Ovary (tissue), 9 donors: Measurements from ENCODE around the gene FRMD5. TPM values are rescaled to one million over a fixed set of nuclear protein-coding genes. Genes with fewer than 3 reads are reported as not detected.

Source experiments
- DNase-seq, 5 donors: peaks; one replicate each; pipeline ENCODE4 v3.0.0-alpha.2; 2019 to 2020
- H3K27ac ChIP-seq, 2 donors: fragments of 200-600 bp; one replicate each; pipeline versions ENCODE4 v1.5.1 to v1.8.0; 2019 to 2022
- H3K27me3 ChIP-seq: fragments of 200-600 bp; one replicate; pipeline ENCODE4 v1.8.0; 2022
- H3K36me3 ChIP-seq: fragments of 200-600 bp; sonication (generic); one replicate; pipeline ENCODE4 v1.5.1; 2019
- H3K4me1 ChIP-seq: one replicate; pipeline ENCODE4 v1.8.1; 2013; ENCODE audit warnings: mild to moderate bottlenecking, moderate library complexity; ENCODE audit not compliant: insufficient read depth
- H3K4me3 ChIP-seq: fragments of 200-600 bp; sonication (generic); one replicate; pipeline ENCODE4 v1.5.1; 2017
- H3K9me3 ChIP-seq, 2 donors: fragments of 200-600 bp in 1 of 2; sonication (generic) in 1 of 2; one replicate each; pipeline versions ENCODE4 v1.5.1 to v1.8.1; 2013 to 2019; ENCODE audit warnings: mild to moderate bottlenecking in 1 of 2, moderate library complexity in 1 of 2
- EP300 ChIP-seq: sonication (generic); formaldehyde crosslinking; IDR thresholded peaks from one replicate; pipeline ENCODE4 v1.6.1; 2017; ENCODE audit warnings: antibody characterized with exemption
- POLR2A ChIP-seq: fragments of 450-650 bp; IDR thresholded peaks from one replicate; pipeline ENCODE4 v1.6.1; 2017; ENCODE audit warnings: antibody characterized with exemption, mild to moderate bottlenecking, moderate library complexity
- WGBS, 3 donors: extraction: QIAGEN DNeasy Blood & Tissue Kit in 1 of 3; methylation state at CpG; one replicate each; pipeline versions ENCODE4 v1.1.5 to v1.1.7; 2013 to 2017; 5-methylcytosine and 5-hydroxymethylcytosine counted together
- intact Hi-C, 4 donors: fragments of 100-400 bp; cut with DNase I; formaldehyde crosslinking; loops; one replicate each; pipeline versions ENCODE4 v1.11.0 to v1.15.1; 2022 to 2023
- polyA plus RNA-seq, 2 donors: library from polyadenylated mRNA; stranded (reverse); fragments of 200-250 nt in 1 of 2; fragments of 350-450 nt in 1 of 2; fragmentation: Illumina TruSeq in 1 of 2; extraction: RNeasy Lipid Tissue Mini Kit (QIAGEN cat#74804) in 1 of 2; gene quantifications; one replicate each; pipeline ENCODE4 v1.2.3, GENCODE V29; 2013 to 2014
- total RNA-seq, 7 donors: library from RNA; depleted of rRNA in 2 of 7; stranded (reverse); fragments of >200 nt in 2 of 7; fragmentation: NEBNext Ultra II Directional in 3 of 7; extraction: Animal tissue kit (Norgen Biotek cat#: 25700) in 3 of 7; gene quantifications; one replicate each; pipeline versions ENCODE4 v1.1.0 to v1.2.4, GENCODE V29; 2016 to 2023
- TF ChIP-seq, protein P1 (sequence below), 3 donors: fragments of 450-650 bp in 2 of 3; fragments of 200-600 bp in 1 of 3; IDR thresholded peaks; one replicate each; pipeline versions ENCODE4 v1.5.1 to v1.8.0; 2016 to 2022; ENCODE audit warnings: antibody characterized with exemption in 3 of 3, mild to moderate bottlenecking in 1 of 3
- donor health status: DM: no; HTN: no; CAD: no; lungs with moderate emphysema.
- donor health status: DM: no; HTN: no; CAD: no.
- donor health status: Bipolar disorder and iron deficiency.
- donor health status: DM: yes; HTN: yes; CAD: no.
- donor health status: DM: no; HTN: no; CAD: no.
- donor health status: DM: yes; HTN: yes; CAD: no.

FRMD5 gene
- total and polyA plus RNA-seq, 9 donors, result 0.12 to 2.2 (median 0.32) TPM

DNA sequence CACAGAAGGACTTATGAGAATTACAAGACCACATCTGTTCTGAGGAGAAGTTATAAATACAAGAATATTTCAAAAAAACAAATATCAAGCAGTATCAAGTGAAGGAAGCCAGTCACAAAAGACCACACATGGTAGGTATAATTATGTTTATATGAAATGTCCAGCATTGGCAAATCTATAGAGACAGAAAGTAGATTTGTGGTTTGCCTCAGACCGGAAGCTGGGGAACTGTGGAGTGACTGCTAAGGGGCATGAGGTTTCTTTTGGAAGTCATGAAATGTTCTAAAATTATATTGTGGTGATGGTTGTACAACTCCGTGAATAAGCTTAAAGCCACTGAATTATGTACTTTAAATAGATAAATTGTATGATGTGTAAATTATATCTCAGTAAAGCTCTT lies 136.9 kb downstream of the FRMD5 start:
- TF ChIP-seq EP300 (no peak), POLR2A (no peak)
- TF ChIP-seq, protein P1, sequence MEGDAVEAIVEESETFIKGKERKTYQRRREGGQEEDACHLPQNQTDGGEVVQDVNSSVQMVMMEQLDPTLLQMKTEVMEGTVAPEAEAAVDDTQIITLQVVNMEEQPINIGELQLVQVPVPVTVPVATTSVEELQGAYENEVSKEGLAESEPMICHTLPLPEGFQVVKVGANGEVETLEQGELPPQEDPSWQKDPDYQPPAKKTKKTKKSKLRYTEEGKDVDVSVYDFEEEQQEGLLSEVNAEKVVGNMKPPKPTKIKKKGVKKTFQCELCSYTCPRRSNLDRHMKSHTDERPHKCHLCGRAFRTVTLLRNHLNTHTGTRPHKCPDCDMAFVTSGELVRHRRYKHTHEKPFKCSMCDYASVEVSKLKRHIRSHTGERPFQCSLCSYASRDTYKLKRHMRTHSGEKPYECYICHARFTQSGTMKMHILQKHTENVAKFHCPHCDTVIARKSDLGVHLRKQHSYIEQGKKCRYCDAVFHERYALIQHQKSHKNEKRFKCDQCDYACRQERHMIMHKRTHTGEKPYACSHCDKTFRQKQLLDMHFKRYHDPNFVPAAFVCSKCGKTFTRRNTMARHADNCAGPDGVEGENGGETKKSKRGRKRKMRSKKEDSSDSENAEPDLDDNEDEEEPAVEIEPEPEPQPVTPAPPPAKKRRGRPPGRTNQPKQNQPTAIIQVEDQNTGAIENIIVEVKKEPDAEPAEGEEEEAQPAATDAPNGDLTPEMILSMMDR (IDR thresholded peaks at IDR 0.05), result no peak

DNA sequence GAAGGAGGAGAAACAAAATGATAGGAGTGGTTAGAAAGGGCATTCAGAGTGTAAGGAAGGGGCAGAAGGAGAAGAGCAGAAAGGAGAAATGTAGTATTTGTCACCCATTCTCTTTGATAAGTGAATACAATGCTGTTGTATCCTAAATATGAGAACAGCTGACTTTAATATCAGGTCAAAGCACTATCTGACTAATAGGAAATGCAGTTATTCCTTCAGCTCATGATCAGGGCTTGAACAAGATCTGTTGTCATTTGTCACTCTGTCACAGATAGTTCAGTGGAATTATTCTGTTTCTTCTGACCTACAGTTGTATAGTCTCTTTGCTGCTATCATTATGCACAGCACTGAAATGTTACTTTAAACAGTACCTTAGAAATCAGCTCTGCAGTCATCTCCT lies 149.4 kb downstream of the FRMD5 start:
- intact Hi-C loops, result no loop called here
- no peak overlapping the region for H3K27ac ChIP-seq
- no peaks in the 10 kb centered on the region for H3K36me3 ChIP-seq
- H3K4me1 ChIP-seq, result no peaks in the 10 kb centered on the region
- no peaks in the 10 kb centered on the region for H3K9me3 ChIP-seq
- no peak overlapping the region for H3K4me3 ChIP-seq
- TF ChIP-seq, protein P1 (IDR thresholded peaks at IDR 0.05), result no peak
- no peak for TF ChIP-seq EP300
- no peak for TF ChIP-seq POLR2A
- no peak for DNase-seq
- H3K27me3 ChIP-seq, result no peaks in the 10 kb centered on the region

More for the DNA sequence above, 136.9 kb downstream of the FRMD5 start:
- H3K27me3 ChIP-seq, result no peaks in the 10 kb centered on the region
- WGBS, 3 donors, result 77 to 82% (median 81%) methylated on average over 2 of the region's 2 CpGs
- no peak overlapping the region for H3K27ac ChIP-seq
- H3K4me1 ChIP-seq, result no peaks in the 10 kb centered on the region
- no peaks in the 10 kb centered on the region for H3K36me3 ChIP-seq
- no peaks in the 10 kb centered on the region for H3K9me3 ChIP-seq
- no peak overlapping the region for H3K4me3 ChIP-seq
- no peak for DNase-seq
- intact Hi-C loops, result no loop called here

DNA sequence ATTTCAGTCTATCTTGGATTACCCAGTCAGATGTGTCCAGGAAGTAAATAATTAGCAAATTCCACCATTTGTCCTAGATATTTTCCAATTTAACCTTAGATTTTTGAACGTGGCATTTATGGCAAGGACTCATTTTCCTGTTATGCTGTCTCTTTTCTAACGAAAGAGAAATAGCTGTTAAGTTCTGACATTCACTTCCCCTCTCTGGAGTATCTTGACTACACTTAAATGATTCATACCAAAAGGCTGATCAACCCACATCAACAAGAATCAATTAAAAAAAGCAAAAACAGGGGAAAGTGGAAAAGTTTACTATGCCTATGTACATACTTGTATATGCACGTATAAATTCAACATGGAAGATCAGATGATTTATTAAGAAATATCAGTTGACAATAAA lies 149.9 kb downstream of the FRMD5 start:
- Histone ChIP-seq H3K4me1 (no peaks in the 10 kb centered on the region), H3K4me3 (no peak overlapping the region), H3K36me3 (no peaks in the 10 kb centered on the region), H3K27ac (no peak overlapping the region), H3K27me3 (no peaks in the 10 kb centered on the region), H3K9me3 (no peaks in the 10 kb centered on the region)
- TF ChIP-seq, protein P1 (IDR thresholded peaks at IDR 0.05), result no peak
- TF ChIP-seq EP300, result no peak
- no peak for DNase-seq
- intact Hi-C loops, result no loop called here
- whole genome bisulfite sequencing, 3 donors, result 59 to 70% (median 65%) methylated on average over 3 of the region's 3 CpGs

DNA sequence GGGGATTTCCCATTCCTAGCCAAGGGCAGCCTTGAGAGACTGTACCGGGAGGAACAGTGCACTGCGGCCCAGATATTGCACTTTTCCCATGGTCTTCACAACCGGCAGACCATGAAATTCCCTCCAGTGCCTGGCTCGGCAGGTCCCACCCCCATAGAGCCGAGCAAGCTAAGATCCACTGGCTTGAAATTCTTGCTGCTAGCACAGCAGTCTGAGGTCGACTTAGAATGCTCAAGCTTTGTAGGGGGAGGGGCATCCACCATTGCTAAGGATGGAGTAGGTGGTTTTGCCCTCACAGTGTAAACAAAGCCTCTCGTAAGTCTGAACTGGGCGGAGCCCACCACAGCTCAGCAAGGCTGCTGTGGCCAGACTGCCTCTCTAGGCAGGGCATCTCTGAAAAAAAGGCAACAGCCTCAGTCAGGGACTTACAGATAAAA lies 156.3 kb downstream of the FRMD5 start:
- Histone ChIP-seq H3K27me3 (no peaks in the 10 kb centered on the region), H3K4me1 (no peaks in the 10 kb centered on the region), H3K4me3 (no peak overlapping the region), H3K27ac (no peak overlapping the region), H3K36me3 (no peaks in the 10 kb centered on the region), H3K9me3 (no peaks in the 10 kb centered on the region)
- intact Hi-C loops, result no loop called here
- WGBS, 3 donors, result 42 to 49% (median 45%) methylated on average over 8 of the region's 8 CpGs
- DNase-seq, result no peak
- TF ChIP-seq POLR2A, result no peak
- TF ChIP-seq, protein P1 (IDR thresholded peaks at IDR 0.05), result no peak
- TF ChIP-seq EP300, result no peak
